ENCODE results near the gene PGGT1B.

DNA sequence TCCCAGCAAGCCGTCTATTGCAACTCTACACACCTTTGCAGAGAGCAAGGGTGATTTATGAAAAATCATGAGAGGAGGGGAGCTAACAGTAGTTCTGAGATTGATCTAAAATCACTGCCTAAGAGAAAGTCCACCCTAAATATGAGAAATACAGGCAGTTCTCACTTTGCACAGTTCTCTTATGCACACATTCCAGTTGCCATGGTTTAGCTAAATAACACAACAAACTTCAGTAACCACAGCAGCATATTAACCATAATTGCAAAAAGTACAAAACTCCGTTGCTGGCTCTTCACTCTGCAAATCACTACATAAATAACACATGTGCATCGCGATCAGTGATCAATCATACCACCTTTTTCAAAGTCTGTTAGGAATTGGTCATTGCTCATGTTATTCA is 31.1 kb downstream of the PGGT1B start:
- TF ChIP-seq POLR2AphosphoS5 (IDR thresholded peaks at IDR 0.05; ENCODE audit: borderline replicate concordance, low read depth, low read length) (no peak), FOXP2 (optimal IDR thresholded peaks at IDR 0.05; ENCODE audit: control extremely low read depth, extremely low read length, insufficient read depth) (no peak)
